Liver (tissue), 9 donors: ENCODE measurements around the gene RHBDD3. TPM values are rescaled to one million over a fixed set of nuclear protein-coding genes. Genes with fewer than 3 reads are reported as not detected.

Experiments used
- DNase-seq: peaks from one replicate; pipeline ENCODE4 v3.0.0-alpha.2; 2017; ENCODE audit warnings: low spot score
- H3K27ac ChIP-seq, 2 donors: one replicate each; pipeline ENCODE4 v1.7.0; 2013; ENCODE audit warnings: inconsistent platforms in 2 of 2, low read length in 2 of 2, control low read depth in 1 of 2, low read depth in 1 of 2, mild to moderate bottlenecking in 1 of 2
- H3K27me3 ChIP-seq, 4 donors: one replicate each; pipeline versions ENCODE4 v1.6.1 to v1.7.0; 2013; ENCODE audit warnings: low read length in 3 of 4, inconsistent platforms in 1 of 4, mild to moderate bottlenecking in 1 of 4, moderate library complexity in 1 of 4; ENCODE audit not compliant: control insufficient read depth in 4 of 4, insufficient read depth in 4 of 4
- H3K36me3 ChIP-seq, 4 donors: one replicate each; pipeline versions ENCODE4 v1.6.1 to v1.7.0; 2013; ENCODE audit warnings: low read length in 3 of 4, mild to moderate bottlenecking in 3 of 4, low read depth in 1 of 4, moderate library complexity in 1 of 4; ENCODE audit not compliant: control insufficient read depth in 4 of 4, insufficient read depth in 3 of 4
- H3K4me1 ChIP-seq, 4 donors: one replicate each; pipeline versions ENCODE4 v1.6.1 to v1.7.0; 2013; ENCODE audit warnings: low read length in 3 of 4, mild to moderate bottlenecking in 3 of 4, moderate library complexity in 1 of 4; ENCODE audit not compliant: control insufficient read depth in 4 of 4, insufficient read depth in 4 of 4
- H3K4me3 ChIP-seq, 3 donors: one replicate each; pipeline versions ENCODE4 v1.6.1 to v1.7.0; 2013; ENCODE audit warnings: low read length in 3 of 3, control low read depth in 1 of 3, low read depth in 1 of 3, mild to moderate bottlenecking in 1 of 3
- H3K9ac ChIP-seq, 2 donors: one replicate each; pipeline ENCODE4 v1.7.0; 2013; ENCODE audit warnings: low read length in 2 of 2, mild to moderate bottlenecking in 2 of 2, moderate library complexity in 2 of 2, control low read depth in 1 of 2, low read depth in 1 of 2
- H3K9me3 ChIP-seq, 4 donors: one replicate each; pipeline versions ENCODE4 v1.6.1 to v1.7.0; 2013; ENCODE audit warnings: low read length in 3 of 4; ENCODE audit not compliant: control insufficient read depth in 4 of 4
- ATF3 ChIP-seq: IDR thresholded peaks from 2 replicates; pipeline ENCODE4 v1.6.1; 2016; ENCODE audit warnings: antibody characterized with exemption
- CTCF ChIP-seq: fragments of 150-350 bp; IDR thresholded peaks from 2 replicates; pipeline ENCODE4 v1.5.1; 2017; ENCODE audit warnings: improper control_type of control experiment, low read depth, low read length; ENCODE audit not compliant: missing input control
- EGR1 ChIP-seq, 2 donors: IDR thresholded peaks; 2 replicates each; pipeline ENCODE4 v1.6.1; 2016 to 2018; ENCODE audit warnings: antibody characterized with exemption in 2 of 2, low read depth in 2 of 2
- FOXA1 ChIP-seq: IDR thresholded peaks from 2 replicates; pipeline ENCODE4 v1.6.1; 2016; ENCODE audit warnings: antibody characterized with exemption
- FOXA2 ChIP-seq: IDR thresholded peaks from 2 replicates; pipeline ENCODE4 v1.6.1; 2016; ENCODE audit warnings: antibody characterized with exemption
- GABPA ChIP-seq, 2 donors: IDR thresholded peaks in 1 of 2; conservative IDR thresholded peaks in 1 of 2; 2 replicates each; pipeline ENCODE4 v1.6.1; 2016; ENCODE audit warnings: antibody characterized with exemption in 2 of 2, mild to moderate bottlenecking in 1 of 2, moderate library complexity in 1 of 2
- HNF4A ChIP-seq, 2 donors: conservative IDR thresholded peaks; 2 replicates each; pipeline ENCODE4 v1.6.1; 2016; ENCODE audit warnings: antibody characterized with exemption in 2 of 2, mild to moderate bottlenecking in 2 of 2
- HNF4G ChIP-seq: IDR thresholded peaks from 2 replicates; pipeline ENCODE4 v1.6.1; 2016; ENCODE audit warnings: antibody characterized with exemption
- JUND ChIP-seq, 2 donors: IDR thresholded peaks; 2 replicates each; pipeline ENCODE4 v1.6.1; 2016; ENCODE audit warnings: antibody characterized with exemption in 2 of 2
- NR2F2 ChIP-seq: IDR thresholded peaks from 2 replicates; pipeline ENCODE4 v1.6.1; 2016; ENCODE audit warnings: antibody characterized with exemption
- RAD21 ChIP-seq, 2 donors: IDR thresholded peaks; 2 replicates each; pipeline ENCODE4 v1.6.1; 2016; ENCODE audit warnings: antibody characterized with exemption in 2 of 2, mild to moderate bottlenecking in 2 of 2
- REST ChIP-seq: IDR thresholded peaks from 2 replicates; pipeline ENCODE4 v1.6.1; 2016; ENCODE audit warnings: antibody characterized with exemption, mild to moderate bottlenecking
- RXRA ChIP-seq, 2 donors: IDR thresholded peaks; 2 replicates each; pipeline ENCODE4 v1.6.1; 2017 to 2018; ENCODE audit warnings: antibody characterized with exemption in 2 of 2, mild to moderate bottlenecking in 1 of 2
- SP1 ChIP-seq: IDR thresholded peaks from 2 replicates; pipeline ENCODE4 v1.6.1; 2018; ENCODE audit warnings: antibody characterized with exemption, mild to moderate bottlenecking
- TAF1 ChIP-seq: conservative IDR thresholded peaks from 2 replicates; pipeline ENCODE4 v1.6.1; 2016; ENCODE audit warnings: antibody characterized with exemption, mild to moderate bottlenecking
- YY1 ChIP-seq: IDR thresholded peaks from 2 replicates; pipeline ENCODE4 v1.6.1; 2016; ENCODE audit warnings: antibody characterized with exemption, mild to moderate bottlenecking
- ZBTB33 ChIP-seq: IDR thresholded peaks from 2 replicates; pipeline ENCODE4 v1.6.1; 2016; ENCODE audit warnings: antibody characterized with exemption
- WGBS: extraction: QIAGEN DNeasy Blood & Tissue Kit; methylation state at CpG from one replicate; pipeline ENCODE4 v1.1.7; 2013; 5-methylcytosine and 5-hydroxymethylcytosine counted together
- polyA plus RNA-seq, 2 donors: library from polyadenylated mRNA; stranded (reverse) in 1 of 2; unstranded in 1 of 2; fragments of 200-250 nt in 1 of 2; fragments of >200 nt in 1 of 2; fragmentation: Nextera tagmentation in 1 of 2; extraction: Ambion mirVana in 1 of 2; gene quantifications; one replicate each; pipeline versions ENCODE4 v1.2.1 to v1.2.3, GENCODE V29; 2013 to 2015
- total RNA-seq, 2 donors: library from RNA; depleted of rRNA; stranded (reverse); fragments of >200 nt; gene quantifications; one replicate each; pipeline ENCODE4 v1.2.3, GENCODE V29; 2014
- TF ChIP-seq, protein P1 (sequence below): IDR thresholded peaks from 2 replicates; pipeline ENCODE4 v1.6.1; 2016; ENCODE audit warnings: antibody characterized with exemption
- donor health status: healthy.
- donor health status: healthy.
- donor health status: healthy.
- donor health status: healthy.
- donor health status: healthy.

The RHBDD3 gene
- total and polyA plus RNA-seq, 4 donors: 14.3 to 26.5 (median 18.3) TPM

DNA sequence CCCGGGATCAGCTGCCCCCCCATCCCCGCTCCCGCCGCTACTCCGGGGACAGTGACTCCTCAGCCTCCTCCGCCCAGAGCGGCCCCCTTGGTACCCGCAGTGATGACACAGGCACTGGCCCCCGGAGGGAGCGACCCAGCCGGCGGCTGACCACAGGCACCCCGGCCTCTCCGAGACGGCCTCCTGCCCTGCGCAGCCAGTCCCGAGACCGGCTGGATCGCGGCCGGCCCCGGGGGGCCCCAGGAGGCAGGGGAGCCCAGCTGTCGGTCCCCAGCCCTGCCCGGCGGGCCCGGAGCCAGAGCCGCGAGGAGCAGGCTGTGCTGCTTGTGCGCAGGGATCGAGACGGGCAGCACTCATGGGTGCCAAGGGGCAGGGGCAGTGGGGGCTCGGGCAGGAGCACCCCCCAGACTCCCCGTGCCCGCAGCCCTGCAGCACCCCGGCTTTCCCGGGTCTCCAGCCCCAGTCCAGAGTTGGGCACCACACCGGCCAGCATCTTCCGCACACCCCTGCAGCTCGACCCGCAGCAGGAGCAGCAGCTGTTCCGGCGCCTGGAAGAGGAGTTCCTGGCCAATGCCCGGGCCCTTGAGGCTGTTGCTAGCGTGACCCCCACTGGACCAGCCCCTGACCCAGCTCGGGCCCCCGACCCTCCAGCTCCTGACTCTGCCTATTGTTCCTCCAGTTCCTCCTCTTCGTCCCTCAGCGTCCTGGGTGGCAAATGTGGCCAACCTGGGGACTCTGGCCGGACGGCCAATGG, 43.9 kb upstream of the RHBDD3 start (continued):
- TF ChIP-seq REST (no peak), TAF1 (no peak), GABPA (IDR thresholded peaks at IDR 0.05 in 1 of 2, conservative IDR thresholded peaks at IDR 0.05 in 1 of 2) (no peak), SP1 (no peak), HNF4G (no peak)

- Histone ChIP-seq H3K4me1 (peaks cover 18 to 67% (median 32%) of the 10 kb centered on the region in 4 donors), H3K9ac (no peak overlapping the region)
Observed at GRCh38 chr22:29310863-29311339, 43.1 kb upstream of the RHBDD3 start.

More at GRCh38 chr22:29310863-29311339, 43.1 kb upstream of the RHBDD3 start:
- 32% methylated on average over 18 of the region's 18 CpGs for WGBS
- H3K27ac ChIP-seq: peak overlapping the region; percentile 36 to 50
- no peak overlapping the region for H3K4me3 ChIP-seq
- no peaks in the 10 kb centered on the region for H3K36me3 ChIP-seq
- no peaks in the 10 kb centered on the region for H3K9me3 ChIP-seq
- TF ChIP-seq GABPA (IDR thresholded peaks at IDR 0.05 in 1 of 2, conservative IDR thresholded peaks at IDR 0.05 in 1 of 2) (no peak), FOXA2 (no peak), JUND (IDR thresholded peaks at IDR 0.05) (peak; percentile 90 to 98), HNF4A (conservative IDR thresholded peaks at IDR 0.05) (no peak), REST (peak; percentile 55), YY1 (no peak), ZBTB33 (no peak), RXRA (IDR thresholded peaks at IDR 0.05) (peak in 1 of 2 donors; percentile 44), RAD21 (IDR thresholded peaks at IDR 0.05) (no peak), EGR1 (IDR thresholded peaks at IDR 0.05; ENCODE audit: low read depth in 2 of 2) (peak in 1 of 2 donors; percentile 71), ATF3 (no peak), HNF4G (no peak), CTCF (no peak), NR2F2 (no peak), FOXA1 (no peak), TAF1 (no peak), SP1 (no peak)
- TF ChIP-seq, protein P1, sequence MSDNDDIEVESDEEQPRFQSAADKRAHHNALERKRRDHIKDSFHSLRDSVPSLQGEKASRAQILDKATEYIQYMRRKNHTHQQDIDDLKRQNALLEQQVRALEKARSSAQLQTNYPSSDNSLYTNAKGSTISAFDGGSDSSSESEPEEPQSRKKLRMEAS: no peak
- peaks cover 0 to 4% (median 0%) of the 10 kb centered on the region in 4 donors for H3K27me3 ChIP-seq
- peak; percentile 84 for DNase-seq
